Measurements from ENCODE around the gene TNFAIP8.

The TNFAIP8 gene

GRCh38 chr5:119354537-119355243, 1.1 kb upstream of the TNFAIP8 start:
- no peak overlapping the region for H3K14ac ChIP-seq (ENCODE audit: low read length)
- H4K8ac ChIP-seq (ENCODE audit: low read depth, low read length) = no peak overlapping the region
- no peak overlapping the region for H2BK12ac ChIP-seq (ENCODE audit: low read length)
- H3K23ac ChIP-seq (ENCODE audit: low read length) = no peak overlapping the region
- no peak overlapping the region for H3K9ac ChIP-seq (ENCODE audit: low read length)
- H3K4me1 ChIP-seq (ENCODE audit: control insufficient read depth in 1 of 2, insufficient read depth in 2 of 2, low read length in 2 of 2) = peaks cover 7 to 24% of the 10 kb centered on the region in 2 experiments
- peaks cover 6% of the 10 kb centered on the region for H3K79me2 ChIP-seq (ENCODE audit: control insufficient read depth, insufficient read depth, low read length, poor library complexity)
- WGBS (ENCODE audit: extremely low coverage, insufficient coverage, insufficient read length) = no CpG with 5 or more reads among the region's 10 CpGs
- H3K27ac ChIP-seq (ENCODE audit: low read depth, low read length) = peak overlapping the region; percentile 79
- H2BK5ac ChIP-seq (ENCODE audit: low read depth, low read length, poor library complexity) = no peak overlapping the region
- H3K36me3 ChIP-seq (ENCODE audit: control insufficient read depth in 1 of 2, insufficient read depth in 2 of 2, low read length in 2 of 2) = no peaks in the 10 kb centered on the region
- H3K4me2 ChIP-seq (ENCODE audit: low read length) = peak overlapping the region; percentile 72
- DNase-seq = no peak
- no peak overlapping the region for H3K4ac ChIP-seq (ENCODE audit: low read depth, low read length)
- no peak overlapping the region for H3K18ac ChIP-seq (ENCODE audit: low read length)
- H4K91ac ChIP-seq (ENCODE audit: low read depth, low read length) = no peak overlapping the region
- no peaks in the 10 kb centered on the region for H3K9me3 ChIP-seq (ENCODE audit: insufficient read depth, low read depth, low read length)
- H2BK120ac ChIP-seq (ENCODE audit: insufficient read depth, low read length, poor library complexity) = no peak overlapping the region
- no peak overlapping the region for H4K12ac ChIP-seq (ENCODE audit: low read depth, low read length)
- no peak overlapping the region for H3K4me3 ChIP-seq (ENCODE audit: low read depth, low read length)
- no peak overlapping the region for H2AFZ ChIP-seq (ENCODE audit: insufficient read depth, low read length, poor library complexity)
- H3K27me3 ChIP-seq (ENCODE audit: insufficient read depth, low read length) = no peaks in the 10 kb centered on the region
- H2AK5ac ChIP-seq (ENCODE audit: low read length) = no peak overlapping the region
- H3K79me1 ChIP-seq (ENCODE audit: low read length) = peaks cover 11% of the 10 kb centered on the region

- H4K91ac ChIP-seq (ENCODE audit: low read depth, low read length) = peak overlapping the region; percentile 89
- H2AFZ ChIP-seq (ENCODE audit: insufficient read depth, low read length, poor library complexity) = no peak overlapping the region
- no peaks in the 10 kb centered on the region for H3K9me3 ChIP-seq (ENCODE audit: insufficient read depth, low read depth, low read length)
- peak overlapping the region; percentile 72 for H3K4me2 ChIP-seq (ENCODE audit: low read length)
- H3K79me1 ChIP-seq (ENCODE audit: low read length) = peaks cover 11% of the 10 kb centered on the region
- peak overlapping the region; percentile 79 for H3K27ac ChIP-seq (ENCODE audit: low read depth, low read length)
- peak; percentile 98 to 99 for DNase-seq
- no peak overlapping the region for H3K14ac ChIP-seq (ENCODE audit: low read length)
- H3K23ac ChIP-seq (ENCODE audit: low read length) = no peak overlapping the region
- no peak overlapping the region for H3K18ac ChIP-seq (ENCODE audit: low read length)
- no peaks in the 10 kb centered on the region for H3K27me3 ChIP-seq (ENCODE audit: insufficient read depth, low read length)
- peak overlapping the region; percentile 62 for H4K8ac ChIP-seq (ENCODE audit: low read depth, low read length)
- H3K79me2 ChIP-seq (ENCODE audit: control insufficient read depth, insufficient read depth, low read length, poor library complexity) = peaks cover 6% of the 10 kb centered on the region
- no peaks in the 10 kb centered on the region for H3K36me3 ChIP-seq (ENCODE audit: control insufficient read depth in 1 of 2, insufficient read depth in 2 of 2, low read length in 2 of 2)
- H3K4me1 ChIP-seq (ENCODE audit: control insufficient read depth in 1 of 2, insufficient read depth in 2 of 2, low read length in 2 of 2) = peaks cover 7 to 24% of the 10 kb centered on the region in 2 experiments
- H4K12ac ChIP-seq (ENCODE audit: low read depth, low read length) = no peak overlapping the region
- no peak overlapping the region for H3K9ac ChIP-seq (ENCODE audit: low read length)
- H2BK5ac ChIP-seq (ENCODE audit: low read depth, low read length, poor library complexity) = peak overlapping the region; percentile 88
- H2BK12ac ChIP-seq (ENCODE audit: low read length) = no peak overlapping the region
- H3K4ac ChIP-seq (ENCODE audit: low read depth, low read length) = no peak overlapping the region
- H2AK5ac ChIP-seq (ENCODE audit: low read length) = no peak overlapping the region
- no CpG with 5 or more reads among the region's 12 CpGs for WGBS (ENCODE audit: extremely low coverage, insufficient coverage, insufficient read length)
- no peak overlapping the region for H3K4me3 ChIP-seq (ENCODE audit: low read depth, low read length)
- no peak overlapping the region for H2BK120ac ChIP-seq (ENCODE audit: insufficient read depth, low read length, poor library complexity)
Measured at GRCh38 chr5:119355244-119355638, 578 bp upstream of the TNFAIP8 start.

GRCh38 chr5:119356612-119357188, 881 bp downstream of the TNFAIP8 start:
- no CpG with 5 or more reads among the region's 4 CpGs for WGBS (ENCODE audit: extremely low coverage, insufficient coverage, insufficient read length)
- no peak overlapping the region for H2BK120ac ChIP-seq (ENCODE audit: insufficient read depth, low read length, poor library complexity)
- H3K18ac ChIP-seq (ENCODE audit: low read length) = no peak overlapping the region
- H3K36me3 ChIP-seq (ENCODE audit: control insufficient read depth in 1 of 2, insufficient read depth in 2 of 2, low read length in 2 of 2) = no peaks in the 10 kb centered on the region
- peak overlapping the region; percentile 79 for H3K27ac ChIP-seq (ENCODE audit: low read depth, low read length)
- H2BK12ac ChIP-seq (ENCODE audit: low read length) = no peak overlapping the region
- H2AFZ ChIP-seq (ENCODE audit: insufficient read depth, low read length, poor library complexity) = no peak overlapping the region
- no peak overlapping the region for H2AK5ac ChIP-seq (ENCODE audit: low read length)
- peak overlapping the region; percentile 67 for H3K4ac ChIP-seq (ENCODE audit: low read depth, low read length)
- H3K9ac ChIP-seq (ENCODE audit: low read length) = no peak overlapping the region
- H3K23ac ChIP-seq (ENCODE audit: low read length) = no peak overlapping the region
- no peak overlapping the region for H4K8ac ChIP-seq (ENCODE audit: low read depth, low read length)
- H2BK5ac ChIP-seq (ENCODE audit: low read depth, low read length, poor library complexity) = no peak overlapping the region
- H3K4me1 ChIP-seq (ENCODE audit: control insufficient read depth in 1 of 2, insufficient read depth in 2 of 2, low read length in 2 of 2) = peaks cover 10 to 30% of the 10 kb centered on the region in 2 experiments
- H3K79me1 ChIP-seq (ENCODE audit: low read length) = peaks cover 15% of the 10 kb centered on the region
- H3K27me3 ChIP-seq (ENCODE audit: insufficient read depth, low read length) = no peaks in the 10 kb centered on the region
- no peak overlapping the region for H4K12ac ChIP-seq (ENCODE audit: low read depth, low read length)
- H3K79me2 ChIP-seq (ENCODE audit: control insufficient read depth, insufficient read depth, low read length, poor library complexity) = peaks cover 8% of the 10 kb centered on the region
- H3K14ac ChIP-seq (ENCODE audit: low read length) = no peak overlapping the region
- no peak overlapping the region for H4K91ac ChIP-seq (ENCODE audit: low read depth, low read length)
- peak overlapping the region; percentile 72 for H3K4me2 ChIP-seq (ENCODE audit: low read length)
- no peak overlapping the region for H3K4me3 ChIP-seq (ENCODE audit: low read depth, low read length)
- H3K9me3 ChIP-seq (ENCODE audit: insufficient read depth, low read depth, low read length) = peaks cover 2% of the 10 kb centered on the region
- no peak for DNase-seq

- Histone ChIP-seq H3K4me1 (ENCODE audit: control insufficient read depth in 1 of 2, insufficient read depth in 2 of 2, low read length in 2 of 2) (peaks cover 11 to 32% of the 10 kb centered on the region in 2 experiments), H2BK5ac (ENCODE audit: low read depth, low read length, poor library complexity) (no peak overlapping the region), H3K18ac (ENCODE audit: low read length) (no peak overlapping the region), H3K79me2 (ENCODE audit: control insufficient read depth, insufficient read depth, low read length, poor library complexity) (peaks cover 9% of the 10 kb centered on the region), H2AK5ac (ENCODE audit: low read length) (no peak overlapping the region), H3K9ac (ENCODE audit: low read length) (no peak overlapping the region), H3K4me2 (ENCODE audit: low read length) (peak overlapping the region; percentile 72), H3K23ac (ENCODE audit: low read length) (no peak overlapping the region), H3K4ac (ENCODE audit: low read depth, low read length) (peak overlapping the region; percentile 67), H4K12ac (ENCODE audit: low read depth, low read length) (no peak overlapping the region), H3K4me3 (ENCODE audit: low read depth, low read length) (no peak overlapping the region), H2BK120ac (ENCODE audit: insufficient read depth, low read length, poor library complexity) (no peak overlapping the region), H3K9me3 (ENCODE audit: insufficient read depth, low read depth, low read length) (peaks cover 3% of the 10 kb centered on the region), H4K8ac (ENCODE audit: low read depth, low read length) (no peak overlapping the region), H4K91ac (ENCODE audit: low read depth, low read length) (no peak overlapping the region), H3K14ac (ENCODE audit: low read length) (no peak overlapping the region), H2AFZ (ENCODE audit: insufficient read depth, low read length, poor library complexity) (no peak overlapping the region), H2BK12ac (ENCODE audit: low read length) (no peak overlapping the region), H3K36me3 (ENCODE audit: control insufficient read depth in 1 of 2, insufficient read depth in 2 of 2, low read length in 2 of 2) (no peaks in the 10 kb centered on the region), H3K79me1 (ENCODE audit: low read length) (peaks cover 16% of the 10 kb centered on the region), H3K27ac (ENCODE audit: low read depth, low read length) (no peak overlapping the region), H3K27me3 (ENCODE audit: insufficient read depth, low read length) (no peaks in the 10 kb centered on the region)
- WGBS (ENCODE audit: extremely low coverage, insufficient coverage, insufficient read length) = no CpG with 5 or more reads among the region's 3 CpGs
- DNase-seq = no peak
Measured at GRCh38 chr5:119357270-119357669, 1.5 kb downstream of the TNFAIP8 start.
